K562 (cell line): Measurements from ENCODE around the gene TMEM107. TPM values are rescaled to one million over a fixed set of nuclear protein-coding genes. Genes with fewer than 3 reads are reported as not detected.

ENCODE experiments used
- ASH1L ChIP-seq: fragments of 450-650 bp; IDR thresholded peaks from 2 replicates; pipeline ENCODE4 v1.6.1; 2018; ENCODE audit warnings: borderline replicate concordance, mild to moderate bottlenecking, low read depth; ENCODE audit not compliant: partially characterized antibody
- CTBP1 ChIP-seq: fragments of 450-650 bp; IDR thresholded peaks from 2 replicates; pipeline ENCODE4 v1.6.1; 2016; ENCODE audit warnings: borderline replicate concordance
- DLX4 ChIP-seq: fragments of 250-450 bp; sonication (Bioruptor Pico); IDR thresholded peaks from 2 replicates; pipeline ENCODE4 v1.6.1; 2021; ENCODE audit warnings: mild to moderate bottlenecking
- FOS ChIP-seq: IDR thresholded peaks from 3 replicates; pipeline ENCODE4 v1.6.1; 2011; ENCODE audit not compliant: insufficient read length; ENCODE audit errors: extremely low read depth
- FOSL1 ChIP-seq: fragments of 200-800 bp; sonication (Bioruptor generic); conservative IDR thresholded peaks from 2 replicates; pipeline ENCODE4 v1.6.1; 2016; ENCODE audit warnings: missing genetic modification characterization, missing compliant biosample characterization
- FOXM1 ChIP-seq, 2 experiments: fragments of 450-650 bp in 1 of 2; sonication (generic) in 1 of 2; formaldehyde crosslinking in 1 of 2; IDR thresholded peaks; 2 replicates each; pipeline versions ENCODE4 v1.6.1 to v1.9.0; 2017 to 2022; ENCODE audit warnings: low read depth in 2 of 2, mild to moderate bottlenecking in 2 of 2, missing genetic modification reagents in 1 of 2, moderate library complexity in 1 of 2
- L3MBTL2 ChIP-seq: fragments of 450-650 bp; IDR thresholded peaks from 2 replicates; pipeline ENCODE4 v1.6.1; 2016; ENCODE audit warnings: mild to moderate bottlenecking, moderate library complexity
- PCBP1 ChIP-seq: fragments of 200-400 bp; formaldehyde crosslinking; IDR thresholded peaks from 2 replicates; pipeline ENCODE4 v1.6.1; 2018; ENCODE audit warnings: mild to moderate bottlenecking, low read depth, low read length; ENCODE audit not compliant: poor library complexity, severe bottlenecking
- SMAD4 ChIP-seq: fragments of 250-450 bp; sonication (Bioruptor Pico); conservative IDR thresholded peaks from 2 replicates; pipeline ENCODE4 v1.8.0; 2021; ENCODE audit warnings: inconsistent platforms, mild to moderate bottlenecking, moderate library complexity
- TCFL5 ChIP-seq: fragments of 250-450 bp; sonication (Bioruptor Pico); conservative IDR thresholded peaks from 2 replicates; pipeline ENCODE4 v1.6.1; 2021; ENCODE audit warnings: mild to moderate bottlenecking, moderate library complexity, matching md5 sums
- YY1 ChIP-seq, 3 experiments: IDR thresholded peaks; 2 replicates each; pipeline ENCODE4 v1.6.1; 2011; ENCODE audit warnings: low read length in 2 of 3, mild to moderate bottlenecking in 2 of 3, moderate library complexity in 2 of 3, borderline replicate concordance in 1 of 3, control low read depth in 1 of 3, low read depth in 1 of 3; ENCODE audit not compliant: insufficient read depth in 3 of 3, insufficient replicate concordance in 2 of 3, control insufficient read depth in 1 of 3, insufficient read length in 1 of 3; ENCODE audit errors: extremely low read depth in 1 of 3
- ZMIZ1 ChIP-seq, 2 experiments: fragments of 150-350 bp in 1 of 2; IDR thresholded peaks; 2 replicates each; pipeline ENCODE4 v1.6.1; 2012 to 2016; ENCODE audit warnings: low read depth in 2 of 2, low read length in 2 of 2, mild to moderate bottlenecking in 1 of 2, moderate library complexity in 1 of 2
- ZNF184 ChIP-seq: sonication (generic); formaldehyde crosslinking; IDR thresholded peaks from 2 replicates; pipeline ENCODE4 v1.5.0; 2020; ENCODE audit warnings: missing genetic modification reagents
- ZNF232 ChIP-seq: sonication (generic); formaldehyde crosslinking; IDR thresholded peaks from 2 replicates; pipeline ENCODE4 v1.8.0; 2022; ENCODE audit warnings: mild to moderate bottlenecking, missing genetic modification reagents
- ZNF354B ChIP-seq: fragments of 250-450 bp; sonication (Bioruptor Pico); IDR thresholded peaks from 2 replicates; pipeline ENCODE4 v1.4.0; 2020
- ZNF395 ChIP-seq: fragments of 200-800 bp; sonication (Bioruptor generic); IDR thresholded peaks from 2 replicates; pipeline ENCODE4 v1.6.1; 2017; ENCODE audit warnings: missing genetic modification characterization, missing compliant biosample characterization
- ZNF408 ChIP-seq: fragments of 250-450 bp; sonication (Bioruptor Pico); IDR thresholded peaks from 2 replicates; pipeline ENCODE4 v1.4.0; 2020; ENCODE audit warnings: low read depth, mild to moderate bottlenecking, moderate library complexity
- ZNF449 ChIP-seq: fragments of 250-450 bp; sonication (Bioruptor Pico); IDR thresholded peaks from 2 replicates; pipeline ENCODE4 v1.8.0; 2022; ENCODE audit warnings: moderate library complexity, mild to moderate bottlenecking, inconsistent platforms
- ZNF561 ChIP-seq: fragments of 450-650 bp; formaldehyde crosslinking; conservative IDR thresholded peaks from 2 replicates; pipeline ENCODE4 v1.4.0; 2020; ENCODE audit warnings: mild to moderate bottlenecking, moderate library complexity
- polyA plus RNA-seq, 8 experiments: library from polyadenylated mRNA; depleted of rRNA in 4 of 8; stranded (reverse) in 5 of 8; unstranded in 3 of 8; fragments of >200 nt; fragmentation: Nextera tagmentation in 2 of 8; fragmentation: Illumina TruSeq in 1 of 8; extraction: Ambion mirVana in 2 of 8; extraction: Trizol in 1 of 8; gene quantifications; 2 replicates each; pipeline versions ENCODE4 v1.2.1 to v1.2.3, GENCODE V29; 2011 to 2014; ENCODE audit warnings: inconsistent platforms in 1 of 8, missing spikeins in 1 of 8
- total RNA-seq, 7 experiments: library from RNA; depleted of rRNA in 6 of 7; stranded (reverse); fragments of >200 nt in 6 of 7; fragmentation: Illumina TruSeq in 2 of 7; extraction: Trizol in 2 of 7; gene quantifications; 2 replicates each; pipeline versions ENCODE4 v1.2.1 to v1.2.3, GENCODE V29; 2011 to 2021; ENCODE audit warnings: low replicate concordance in 1 of 7

The TMEM107 gene
- total and polyA plus RNA-seq, 9 of the 15 experiments (the other 6 are each of a cell fraction or from before 2014, with no cell fraction given), result 7.1 to 26.2 (median 16.9) TPM

- TF ChIP-seq ZNF561 (CRISPR knock-in tag), result no peak
- TF ChIP-seq FOXM1 (IDR thresholded peaks at IDR 0.05; ENCODE audit: low read depth), result no peak
- no peak for TF ChIP-seq FOXM1 (CRISPR knock-in tag; IDR thresholded peaks at IDR 0.05; ENCODE audit: low read depth)
- peak; percentile 61 for TF ChIP-seq L3MBTL2
- no peak for TF ChIP-seq ASH1L
- TF ChIP-seq PCBP1, result no peak
- no peak for TF ChIP-seq TCFL5 (CRISPR knock-in tag)
- no peak for TF ChIP-seq DLX4 (CRISPR knock-in tag)
- TF ChIP-seq FOSL1 (tag), result peak; percentile 47; the same call in 1 of the 2 replicates
- no peak for TF ChIP-seq ZNF354B (CRISPR knock-in tag)
- peak in 1 of 3 experiments; percentile 34 for TF ChIP-seq YY1 (IDR thresholded peaks at IDR 0.05; ENCODE audit: borderline replicate concordance in 1 of 3, control insufficient read depth in 1 of 3, extremely low read depth in 1 of 3, insufficient read depth in 3 of 3, insufficient read length in 1 of 3, insufficient replicate concordance in 2 of 3, low read depth in 1 of 3, low read length in 2 of 3)
- peak; percentile 91 for TF ChIP-seq SMAD4 (CRISPR knock-in tag)
- TF ChIP-seq ZNF232, result no peak
- TF ChIP-seq FOS, result no peak
- peak; percentile 78; the same call in 1 of the 2 replicates for TF ChIP-seq ZNF184 (CRISPR knock-in tag)
- TF ChIP-seq ZMIZ1 (IDR thresholded peaks at IDR 0.05; ENCODE audit: low read depth in 2 of 2, low read length in 2 of 2), result peak in 1 of 2 experiments; percentile 63; a peak in 2 of 4 replicates
- no peak for TF ChIP-seq ZNF408 (CRISPR knock-in tag)
- no peak for TF ChIP-seq ZNF449 (CRISPR knock-in tag)
- TF ChIP-seq ZNF395 (CRISPR knock-in tag), result peak; percentile 67; the same call in 1 of the 2 replicates
- peak; percentile 74 for TF ChIP-seq CTBP1
Measured at GRCh38 chr17:8163978-8164814, 12.0 kb downstream of the TMEM107 start (continued).
